ENCODE data around the gene RBM44.

Gene RBM44

DNA sequence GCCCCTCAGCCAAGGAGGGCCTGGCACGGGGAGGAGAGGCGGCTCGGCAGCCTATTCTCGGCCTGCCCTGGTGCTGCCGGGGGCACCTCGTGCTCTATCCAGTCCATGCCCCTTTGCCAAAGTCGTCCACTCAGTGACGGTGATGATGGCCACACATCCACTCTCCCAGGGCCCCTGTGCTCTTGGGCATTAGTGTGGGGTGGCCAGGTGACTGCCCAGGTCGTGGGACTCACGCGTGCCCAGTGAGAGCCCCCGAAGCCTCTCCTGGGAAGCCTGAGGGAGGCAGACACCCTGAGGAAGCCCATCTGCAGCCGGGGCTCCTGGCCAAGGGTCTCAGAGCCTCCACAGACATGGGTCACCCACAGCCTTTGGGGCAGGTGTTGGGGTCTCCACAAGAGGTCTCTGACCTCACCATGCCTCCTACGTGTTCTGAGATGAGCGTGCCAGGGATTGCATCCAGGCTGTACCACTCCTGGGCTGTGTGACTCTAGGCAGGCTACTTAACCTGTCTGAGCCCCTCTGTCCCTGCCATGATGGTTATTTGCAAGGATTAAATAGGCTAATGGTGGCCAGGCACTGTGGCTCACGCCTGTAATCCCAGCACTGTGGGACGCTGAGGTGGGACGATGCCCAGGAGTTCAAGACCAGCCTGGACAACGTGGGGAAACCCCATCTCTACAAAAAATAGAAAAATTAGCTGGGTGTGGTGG, 73.8 kb downstream of the RBM44 start:
- DNase-seq, result no peak

DNA sequence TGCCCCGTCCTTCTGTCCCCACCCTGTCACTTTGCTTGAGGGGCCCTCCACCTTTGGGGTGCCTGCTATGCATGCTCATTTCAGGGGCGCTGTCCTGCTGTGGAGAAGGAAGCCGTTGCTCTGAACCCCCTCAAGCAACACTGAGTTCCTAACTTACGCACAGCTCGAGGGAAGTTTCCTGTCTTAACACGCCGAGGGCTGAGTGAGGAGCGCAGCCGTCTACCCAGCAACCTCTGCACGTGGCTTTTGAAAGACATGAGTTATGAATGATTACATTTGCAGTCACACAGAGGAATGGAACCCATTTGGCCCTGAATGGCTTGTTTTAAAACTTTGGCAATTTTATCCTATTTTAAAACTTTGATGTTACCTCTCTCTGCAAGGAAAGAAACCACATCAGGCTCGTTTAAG, 74.8 kb downstream of the RBM44 start:
- no peak for DNase-seq

DNA sequence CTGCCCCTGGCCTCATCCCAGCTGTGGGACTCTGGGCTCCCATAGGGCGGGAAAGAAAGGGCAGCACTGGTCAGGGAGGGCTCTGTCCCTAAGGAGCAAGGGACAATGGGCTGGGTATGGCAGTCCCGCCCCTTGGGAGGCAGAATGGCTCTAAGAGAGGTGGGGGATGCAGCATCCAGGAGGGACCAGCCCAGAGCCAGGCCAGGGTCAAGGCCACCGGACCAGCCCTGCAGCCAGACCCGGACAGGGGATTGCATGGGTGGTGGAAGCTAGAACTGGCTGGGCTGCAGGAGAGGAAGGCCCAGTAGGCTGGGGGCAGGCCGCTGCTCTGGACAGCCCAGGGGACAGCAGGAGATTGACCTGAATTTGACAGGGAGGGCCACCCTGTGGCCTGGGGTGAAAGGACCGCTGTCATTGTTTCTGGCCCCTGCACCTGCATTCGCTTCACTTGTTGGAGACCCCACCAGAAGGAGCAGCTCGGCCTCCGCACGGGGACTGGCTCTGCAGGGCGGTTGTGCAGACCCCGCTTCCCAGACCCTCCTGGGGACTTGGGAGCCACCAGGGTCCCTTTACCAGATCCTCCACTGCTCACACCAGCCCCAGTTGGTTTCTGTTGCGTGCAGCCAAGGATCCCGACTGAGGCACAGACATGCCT, 75.4 kb downstream of the RBM44 start:
- no peak for DNase-seq

DNA sequence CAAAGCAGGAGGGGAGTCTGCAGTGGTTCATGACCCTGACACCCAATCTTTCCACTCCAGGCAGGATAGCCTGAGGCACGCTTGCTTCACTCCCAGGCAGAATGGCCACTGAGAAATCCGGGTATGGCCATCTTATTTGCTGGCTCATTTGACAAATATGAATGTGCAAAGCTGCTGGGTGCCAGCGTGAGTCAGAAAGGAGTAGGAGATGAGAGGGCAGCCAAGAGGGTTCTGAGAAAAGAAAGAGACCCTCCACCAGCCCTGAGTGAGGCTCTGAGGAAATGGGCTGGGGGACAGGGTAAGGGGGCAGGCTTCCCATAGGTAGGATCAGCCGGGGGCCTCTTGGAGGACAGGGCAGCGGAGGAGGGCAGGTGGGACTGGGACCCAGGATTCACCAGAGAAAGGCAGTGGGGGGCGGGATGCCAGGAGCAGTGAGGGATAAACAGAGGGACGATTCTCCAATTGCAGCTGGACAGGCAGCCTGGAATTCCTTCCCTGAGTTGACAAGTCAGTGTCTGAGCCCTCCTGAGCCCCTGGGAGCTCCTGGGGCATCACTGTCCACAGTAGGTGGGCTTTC, 76.1 kb downstream of the RBM44 start:
- no peak for DNase-seq

DNA sequence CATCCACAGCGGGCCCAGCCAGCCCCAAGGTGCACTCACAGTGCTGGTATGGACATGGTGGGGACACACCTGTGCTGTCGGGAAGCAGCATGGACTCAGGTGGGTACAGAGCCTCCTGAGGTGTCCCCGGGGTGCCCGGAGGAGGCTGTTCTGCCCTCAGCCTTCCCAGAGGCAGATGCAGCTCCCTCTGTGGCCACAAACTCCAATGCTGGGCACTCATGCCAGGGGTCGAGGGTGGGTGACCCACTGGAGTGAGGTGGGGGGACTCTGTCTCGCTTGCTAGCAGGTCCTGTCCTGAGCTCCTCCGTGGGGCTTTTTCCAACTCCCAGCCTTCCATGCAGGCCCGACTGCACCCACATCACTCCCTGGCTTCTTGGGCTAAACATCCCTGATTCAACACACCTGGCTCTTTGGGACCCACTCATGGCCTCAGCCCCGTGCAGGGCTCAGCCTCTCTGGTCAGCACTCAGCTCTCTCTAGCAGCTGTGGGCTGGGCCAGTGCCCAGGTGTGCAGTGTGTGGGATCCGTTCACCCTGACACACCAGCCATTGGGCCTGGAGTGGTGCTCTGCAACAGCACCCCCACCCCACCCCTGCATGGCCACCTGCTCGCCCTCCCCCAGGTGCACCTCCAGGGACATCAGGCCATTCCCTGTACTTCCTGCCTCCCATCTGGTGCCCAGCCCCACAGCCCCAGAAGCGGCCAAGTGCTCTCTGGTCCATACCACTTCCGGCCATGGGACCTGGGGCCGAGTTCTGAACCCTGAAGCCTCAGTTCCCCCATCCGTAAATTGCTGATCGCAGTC, 76.9 kb downstream of the RBM44 start:
- DNase-seq, result no peak

DNA sequence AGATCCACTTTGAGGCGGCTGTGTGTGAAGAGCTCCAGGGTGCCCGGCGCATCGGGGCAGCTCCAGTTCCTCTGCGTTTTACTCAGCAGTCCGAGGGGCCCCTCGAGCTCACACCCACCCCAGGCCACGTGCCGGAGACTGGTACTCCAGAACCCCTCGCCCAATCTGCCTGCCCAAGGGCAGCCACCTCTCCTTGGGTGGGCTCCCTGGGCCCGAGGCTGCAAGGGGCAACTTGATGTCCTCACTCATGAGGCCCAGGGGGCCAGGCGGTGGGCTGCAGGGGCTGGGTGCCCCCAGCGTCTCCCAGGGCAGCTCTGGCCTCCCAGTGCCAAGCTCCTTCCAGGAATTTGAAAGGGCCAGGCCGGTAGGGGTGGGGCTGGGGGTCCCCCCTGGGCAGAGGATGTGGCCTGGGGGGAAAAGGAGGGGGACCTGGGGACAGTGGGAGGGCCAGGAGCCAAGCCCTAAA, 77.5 kb downstream of the RBM44 start:
- no peak for DNase-seq

DNA sequence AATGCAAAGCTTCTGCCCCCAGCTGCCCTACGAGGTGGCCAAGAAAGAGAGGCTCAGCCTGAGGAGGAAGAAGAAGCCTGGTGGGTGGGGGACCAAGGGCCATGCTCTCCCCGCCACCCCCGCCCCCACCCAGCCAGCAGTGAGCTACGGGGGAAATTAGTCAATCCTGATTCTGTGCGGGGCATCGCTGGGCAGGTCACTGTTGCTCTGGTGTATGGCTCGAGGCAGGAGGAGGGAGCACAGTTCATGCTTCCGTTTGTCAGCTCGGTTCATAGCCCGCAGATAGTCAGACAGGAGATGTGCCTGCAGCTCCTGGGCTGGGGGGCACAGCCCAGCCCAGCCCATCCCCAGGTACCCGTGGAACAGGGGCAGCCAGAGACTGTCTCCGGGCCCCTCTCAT, 78.0 kb downstream of the RBM44 start:
- no peak for DNase-seq

DNA sequence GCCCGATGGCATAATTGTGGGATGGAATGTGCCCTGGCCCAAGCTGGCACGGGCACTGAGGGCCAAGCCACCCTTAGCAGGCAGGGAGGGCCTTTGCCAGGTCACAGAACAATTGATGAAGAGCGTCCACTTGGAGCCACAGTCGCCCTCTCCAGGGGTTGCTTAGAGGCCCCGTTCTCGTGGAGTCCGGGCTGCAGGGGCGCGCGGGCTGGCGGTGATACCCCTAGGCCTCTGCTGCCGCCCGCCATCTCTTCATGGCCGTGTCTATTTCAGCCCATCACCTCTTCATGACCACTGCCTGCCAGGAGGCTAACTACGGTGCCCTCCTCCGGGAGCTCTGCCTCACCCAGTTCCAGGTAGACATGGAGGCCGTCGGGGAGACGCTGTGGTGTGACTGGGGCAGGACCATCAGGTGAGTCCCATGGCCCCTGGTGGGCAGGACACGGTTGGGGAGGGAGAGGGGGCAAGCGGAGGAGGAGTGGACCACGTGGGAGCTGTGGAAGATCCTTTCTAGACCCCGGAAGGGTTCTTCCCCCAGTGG, 78.4 kb downstream of the RBM44 start:
- no peak for DNase-seq

DNA sequence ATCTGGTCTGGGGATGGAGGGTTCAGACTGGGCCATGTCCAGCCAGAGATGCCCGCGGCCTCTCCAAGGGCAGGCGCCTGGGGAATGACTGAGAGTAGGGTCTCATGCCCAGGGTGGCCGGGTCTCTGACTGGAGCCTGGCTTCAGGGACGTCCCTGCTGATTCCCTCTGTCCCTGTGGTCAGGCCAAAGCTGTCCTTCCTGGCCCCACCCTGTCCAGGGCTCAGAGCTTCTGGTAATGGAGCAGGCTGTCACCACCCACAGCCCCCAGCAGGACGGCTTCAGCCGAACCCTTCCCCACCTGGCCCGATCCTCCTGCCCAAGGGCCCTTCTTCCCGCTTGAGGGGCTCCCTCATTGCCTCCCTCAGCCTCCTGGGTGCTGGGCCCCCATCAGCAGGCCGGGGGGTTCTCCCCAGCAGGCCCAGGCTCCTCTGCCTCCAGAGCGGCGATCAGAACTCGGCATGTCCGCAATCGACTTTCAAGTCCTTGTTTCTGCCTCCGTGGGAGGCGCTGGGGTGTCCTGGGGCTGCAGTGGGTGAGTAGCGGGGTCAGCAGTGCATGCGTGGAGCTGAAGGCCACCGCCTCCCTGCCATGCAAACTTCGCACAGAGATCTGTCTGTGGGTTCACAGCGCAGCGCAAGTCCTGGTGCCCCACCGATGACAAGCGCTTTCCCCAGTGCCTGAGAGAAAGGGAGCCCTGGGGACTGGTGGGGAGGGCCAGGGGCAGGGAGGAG, 79.2 kb downstream of the RBM44 start:
- DNase-seq, result no peak

DNA sequence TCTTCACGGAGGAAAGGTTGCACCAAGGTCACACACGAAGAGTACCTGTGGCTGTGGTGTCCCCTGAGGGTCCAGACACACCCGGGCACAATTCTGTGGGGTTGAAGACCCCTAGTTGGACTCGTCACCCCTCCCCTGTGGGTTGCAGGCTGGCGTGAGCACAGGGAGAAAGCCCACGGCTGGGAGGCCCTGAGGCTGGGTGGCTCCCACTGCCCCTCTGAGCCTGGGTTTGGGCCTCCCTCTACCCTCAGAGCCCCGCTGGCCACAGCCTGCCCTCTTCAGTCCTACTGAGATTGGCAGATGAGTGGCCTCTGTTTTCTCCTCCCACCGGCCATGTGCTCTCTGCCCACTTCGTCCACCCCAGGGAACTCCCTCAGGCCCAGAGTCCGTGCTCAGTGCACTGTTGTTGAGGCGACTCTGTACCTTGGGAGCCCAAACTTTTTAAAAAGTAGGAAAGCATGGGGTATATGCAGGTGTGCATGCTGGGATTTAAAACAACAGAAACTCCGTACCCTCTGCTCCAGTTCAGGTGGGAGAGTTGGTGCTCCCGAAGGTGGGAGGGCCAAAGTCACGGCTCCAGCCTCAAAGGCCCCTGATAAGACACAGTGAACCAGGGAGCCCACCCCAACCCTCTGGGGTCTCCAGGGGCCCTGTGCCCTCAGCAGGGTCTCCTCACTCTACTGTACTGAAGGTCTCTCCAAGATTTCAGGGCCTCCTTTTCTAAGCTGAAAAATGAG, 79.9 kb downstream of the RBM44 start:
- DNase-seq, result no peak

DNA sequence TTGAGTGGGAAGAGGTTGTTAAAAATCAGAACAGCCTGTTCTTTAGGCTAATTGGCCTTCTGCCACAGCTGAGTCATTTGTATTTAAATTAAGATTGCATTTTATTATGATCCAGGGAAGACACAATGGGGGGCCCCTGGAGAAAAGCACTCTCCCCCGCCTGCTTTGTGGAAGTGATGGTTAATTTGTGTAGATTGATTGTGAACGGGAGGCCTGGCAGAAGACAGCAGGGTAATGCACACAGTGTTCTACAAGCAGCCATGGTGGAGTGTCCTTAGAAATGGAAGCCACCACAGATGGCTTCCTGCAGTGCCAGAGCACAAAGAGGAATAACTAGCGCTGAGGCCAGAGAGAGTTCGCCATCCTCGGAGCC, 80.5 kb downstream of the RBM44 start:
- no peak for DNase-seq

DNA sequence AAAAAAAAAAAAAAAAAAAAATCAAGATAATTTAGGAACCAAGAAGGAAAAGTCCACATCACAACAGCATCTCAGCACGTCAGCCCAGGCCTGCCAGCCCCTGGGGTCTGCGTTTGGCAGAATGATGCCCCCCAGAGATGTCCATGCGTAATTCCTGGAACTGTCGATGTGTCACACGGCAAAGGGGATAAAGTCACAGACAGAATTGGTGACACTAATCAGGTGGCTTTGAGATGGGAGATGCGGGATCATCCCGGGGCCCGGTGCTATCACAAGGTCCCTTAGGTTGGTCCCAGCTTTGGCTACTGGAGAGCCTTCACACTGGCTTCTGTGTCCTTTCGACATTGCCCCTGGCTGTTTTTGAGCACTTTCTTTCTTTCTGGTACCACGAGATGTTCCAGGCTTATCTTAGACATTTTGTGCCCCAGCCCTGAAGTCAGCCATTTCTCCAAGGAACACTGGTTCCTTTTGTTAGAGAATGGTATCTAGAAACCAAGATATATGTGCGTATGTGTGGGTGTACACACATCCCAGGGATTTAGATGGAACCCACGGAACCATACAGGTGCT, 81.5 kb downstream of the RBM44 start:
- no peak for DNase-seq

DNA sequence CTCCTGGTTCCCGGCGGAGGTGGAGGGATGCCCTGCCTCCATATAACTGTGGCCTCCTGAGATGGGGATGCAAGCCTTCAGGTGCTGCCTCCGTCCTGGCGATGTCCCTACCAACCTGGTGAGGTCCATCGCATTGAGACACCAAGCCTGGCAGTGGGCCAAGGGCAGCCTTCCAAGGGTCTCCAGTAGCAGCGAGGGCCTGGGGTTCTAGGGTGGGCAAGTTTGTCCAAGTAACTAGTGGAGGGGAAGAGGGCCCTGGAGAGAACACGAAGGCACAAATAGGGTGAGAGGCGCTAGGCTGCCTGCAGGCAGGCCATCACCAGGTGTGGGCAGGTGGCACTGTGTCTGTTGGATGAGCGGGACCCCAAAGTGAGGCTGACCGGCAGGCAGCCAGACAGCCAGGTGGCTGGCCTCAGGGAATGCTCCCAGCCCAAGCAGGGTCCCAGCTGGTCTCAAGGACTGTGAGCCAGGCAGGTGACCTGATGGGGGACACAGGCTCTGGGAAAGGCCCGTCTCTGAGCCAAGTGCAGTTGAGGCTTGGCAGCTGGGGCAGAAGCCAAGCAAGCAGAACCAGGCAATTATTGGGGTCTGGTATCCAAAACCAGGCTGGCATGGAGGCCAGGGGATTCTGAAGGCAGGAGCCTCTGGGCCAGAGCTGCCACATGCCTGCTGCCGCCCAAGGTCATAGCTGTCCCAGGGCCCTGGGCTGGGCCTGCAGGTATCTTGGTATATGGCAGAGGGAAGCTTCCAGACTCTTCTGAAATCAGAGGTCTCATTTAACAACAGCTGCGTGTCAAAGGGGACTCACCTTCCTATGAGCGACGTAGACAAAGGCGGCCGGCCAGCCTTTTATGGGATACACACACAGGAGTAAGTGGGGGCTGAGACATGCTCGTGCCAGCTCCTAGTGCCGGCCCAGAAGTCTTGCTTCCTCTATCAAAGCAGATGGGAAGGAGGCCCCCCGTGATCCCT, 84.2 kb downstream of the RBM44 start:
- no peak for DNase-seq

DNA sequence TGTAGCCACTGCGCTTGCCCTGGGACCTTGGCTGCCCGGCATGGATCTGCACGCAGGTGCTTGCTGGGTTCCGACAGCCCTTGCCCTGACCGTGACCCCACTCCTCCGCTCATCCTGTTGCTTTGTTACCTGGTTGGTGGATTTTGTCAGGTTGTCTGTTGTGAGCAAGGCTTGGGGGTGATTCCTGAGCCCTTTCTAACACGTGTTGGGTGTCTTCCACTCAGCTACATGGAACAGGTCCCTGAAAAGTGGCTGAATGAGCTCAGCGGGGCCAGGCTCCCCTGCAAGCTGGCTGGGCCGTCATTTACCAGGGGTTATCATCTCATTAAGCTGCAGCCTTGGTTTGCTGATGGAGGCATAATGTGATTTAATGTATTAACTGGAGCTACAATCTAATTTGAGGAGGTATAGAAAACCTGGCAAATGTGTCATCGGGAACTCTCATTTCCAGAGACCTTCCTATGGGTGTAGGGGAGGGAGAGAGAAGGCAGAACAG, 85.4 kb downstream of the RBM44 start:
- no peak for DNase-seq

DNA sequence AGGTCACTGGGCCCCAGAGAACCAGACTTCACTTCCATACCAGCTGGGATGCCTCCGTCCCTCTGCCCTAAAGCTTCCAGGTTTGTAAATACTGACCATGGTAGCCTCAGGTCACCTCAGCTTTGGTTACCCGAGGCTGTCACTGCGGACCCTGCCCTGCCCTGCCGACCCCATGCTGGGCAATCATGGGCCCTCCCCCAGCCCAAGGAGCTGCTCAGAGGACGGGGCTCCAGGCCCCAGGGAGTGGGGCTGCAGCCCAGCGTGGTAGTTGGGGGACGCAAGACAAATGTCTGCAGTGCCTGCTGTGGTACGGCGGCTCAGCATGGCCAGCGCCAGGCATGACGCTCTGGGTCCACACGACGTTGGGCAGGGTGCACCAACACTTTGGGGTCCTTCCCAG, 86.1 kb downstream of the RBM44 start:
- no peak for DNase-seq

DNA sequence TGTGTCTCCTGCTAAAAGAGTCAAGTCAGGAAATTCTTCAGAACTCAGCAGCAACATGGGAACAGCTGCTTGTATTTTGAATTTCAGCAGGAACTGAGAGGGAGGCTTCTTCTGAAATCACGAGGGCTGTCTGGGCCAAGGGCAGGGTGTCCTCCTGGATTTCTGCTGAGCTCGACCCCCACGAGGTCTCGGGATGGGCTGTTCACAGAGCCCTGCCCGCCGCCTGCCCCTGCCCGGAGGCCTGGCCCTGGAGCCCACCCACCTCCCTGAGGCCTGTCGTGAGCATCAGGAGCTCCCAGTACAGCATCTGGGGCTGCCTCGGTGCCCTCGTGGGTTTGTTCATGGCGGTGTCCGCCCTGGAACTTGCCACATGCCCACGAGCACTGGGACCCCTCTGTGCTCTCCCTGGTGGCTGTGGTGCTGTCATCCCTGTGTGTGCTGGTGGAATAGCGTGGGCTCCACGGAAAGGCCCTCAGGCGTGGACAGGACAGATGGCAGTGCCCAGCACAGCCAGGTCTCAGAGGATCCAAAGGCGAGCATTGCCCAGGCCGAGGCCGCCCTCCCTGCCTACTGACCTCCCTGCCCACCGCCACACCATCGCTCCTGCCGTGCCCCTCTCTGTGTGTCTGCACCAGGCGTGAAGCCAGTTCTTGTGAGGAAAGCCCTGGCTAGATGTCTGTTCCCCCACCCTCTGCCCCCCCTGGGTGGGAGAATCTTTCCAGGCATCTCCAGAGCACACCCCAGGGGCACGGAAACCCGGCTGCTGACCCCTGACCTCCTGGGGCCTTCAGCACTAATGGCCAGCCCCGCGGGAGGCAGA, 86.7 kb downstream of the RBM44 start:
- DNase-seq, result no peak

DNA sequence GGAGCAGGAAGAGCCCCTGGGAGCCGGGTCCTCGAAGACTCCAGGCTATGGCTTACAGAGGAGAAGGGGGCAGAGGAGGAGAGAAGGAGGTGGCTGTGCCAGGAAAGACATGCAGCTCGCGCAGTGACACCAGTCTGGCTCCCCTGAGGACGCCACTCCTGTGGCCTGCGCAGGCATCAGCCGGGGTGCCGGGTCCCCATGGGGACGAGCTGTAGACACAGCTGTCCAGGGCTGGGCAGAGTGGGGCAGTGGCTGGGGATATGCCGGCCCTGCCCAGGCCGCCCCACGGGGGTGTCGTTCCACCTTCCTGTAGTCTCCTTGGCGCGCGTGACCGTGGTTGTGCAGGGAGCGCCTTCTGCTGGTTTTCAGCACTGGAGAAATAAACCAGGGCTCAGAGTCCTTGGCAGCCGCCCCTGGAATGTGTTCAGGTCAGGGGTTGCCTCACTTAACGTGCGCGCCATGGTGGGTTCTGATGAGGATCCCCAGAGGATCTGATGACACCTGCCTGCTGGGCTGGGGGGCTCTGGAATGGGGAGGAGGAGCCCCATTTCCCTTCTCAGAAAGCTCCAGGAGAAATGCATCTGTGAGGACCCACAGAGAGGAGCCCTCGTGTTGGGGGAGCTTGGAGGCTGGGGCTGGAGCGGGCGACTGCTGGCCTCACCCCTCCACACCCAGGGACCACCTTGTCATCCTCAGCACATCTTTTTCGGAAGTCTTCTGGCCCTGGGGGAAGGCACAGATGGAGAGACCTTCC, 87.5 kb downstream of the RBM44 start:
- no peak for DNase-seq

Data from activated CD4-positive, alpha-beta T cell treated with anti-CD3 and anti-CD28 coated beads, Interleukin-2, amount 50 U/mL, for 1 hour (primary cell).